ENCODE results near the gene FLG.
"Not testable (repeated sequence)": the region's sequence is repeated elsewhere in the genome, so short reads cannot be mapped to it uniquely, and the experiment has no call there.

The FLG gene

DNA sequence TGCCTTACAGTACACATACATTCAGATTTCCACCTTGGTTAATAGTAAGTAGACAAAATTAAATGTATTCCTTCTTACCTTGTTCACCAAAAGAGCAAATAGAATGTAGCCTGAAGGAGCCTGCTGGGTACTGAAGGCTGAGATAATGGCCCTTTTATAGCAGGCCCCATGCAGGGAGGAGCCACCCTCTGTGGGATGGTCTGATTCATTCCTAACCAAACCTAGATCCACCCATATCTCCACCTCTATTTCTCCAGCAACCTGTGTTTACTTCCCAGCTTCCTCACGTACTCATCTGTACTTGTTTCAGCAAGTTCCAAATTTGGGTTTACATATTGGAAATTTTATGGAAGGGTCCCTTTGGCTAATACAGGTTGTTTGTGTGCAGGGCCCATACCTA, at the start of gene FLG:
Gene FLG (minus strand): TSS at position 129 of the 400 bp plus-strand sequence. CDS start 9,783 bp downstream, outside the sequence.
- peak; percentile 28 for DNase-seq

DNA sequence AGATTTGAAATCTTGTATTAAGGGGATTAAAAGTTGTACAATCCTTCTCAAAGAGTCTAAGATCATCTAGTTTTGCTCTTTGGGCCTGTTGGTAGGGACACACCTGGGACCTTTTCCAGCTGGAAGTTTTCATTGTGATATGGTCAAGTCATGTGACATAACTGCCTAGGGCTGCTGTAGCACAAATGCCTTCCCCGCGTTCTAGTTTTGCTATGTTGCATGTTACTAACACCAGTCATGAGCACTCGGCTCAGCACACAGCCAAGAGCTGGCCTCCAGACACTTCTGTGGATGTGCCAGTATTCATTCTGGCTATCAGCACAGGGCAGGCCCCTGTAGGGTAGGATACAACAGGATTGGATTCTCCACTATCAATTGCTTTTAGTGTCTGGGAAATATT, 49.4 kb upstream of the FLG start:
- DNase-seq, result no peak

DNA sequence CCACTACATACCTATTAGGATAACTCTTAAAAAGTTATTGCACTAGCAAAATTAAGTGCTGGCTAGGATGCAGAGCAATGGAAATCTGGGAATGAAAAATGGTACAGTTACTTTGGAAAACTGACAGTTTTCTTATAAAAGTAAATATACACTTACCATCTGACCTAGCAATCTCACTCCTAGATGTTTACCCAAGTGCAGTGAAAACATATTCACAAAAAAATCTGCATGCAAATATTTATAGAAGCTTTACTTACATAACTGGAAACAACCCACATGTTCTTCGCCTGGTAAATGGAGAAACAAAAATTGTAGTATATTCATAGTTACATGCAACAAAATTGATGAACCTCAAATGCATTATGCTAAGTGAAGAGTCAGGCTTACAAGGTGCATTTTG, 47.6 kb upstream of the FLG start:
- DNase-seq, result no peak

DNA sequence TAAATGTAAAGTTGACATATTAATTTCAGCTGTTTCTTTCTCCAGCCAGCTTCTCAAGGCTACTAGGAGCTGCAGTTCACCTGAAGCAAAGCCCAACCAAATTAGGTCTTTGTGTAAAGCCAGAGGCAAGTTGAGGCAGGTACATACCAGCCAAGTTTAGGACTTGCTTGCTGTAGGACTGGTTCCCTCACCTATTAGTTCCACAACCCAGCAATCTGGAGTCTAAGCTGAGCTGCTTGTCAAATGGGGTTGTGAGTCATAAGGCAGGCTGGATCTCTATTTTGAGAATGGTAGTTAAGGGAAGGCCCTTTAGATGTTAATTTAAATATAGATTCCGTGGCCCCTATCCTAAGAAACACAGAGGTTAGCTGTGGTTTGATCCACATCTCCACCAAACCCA, 42.4 kb upstream of the FLG start:
- DNase-seq, result no peak

DNA sequence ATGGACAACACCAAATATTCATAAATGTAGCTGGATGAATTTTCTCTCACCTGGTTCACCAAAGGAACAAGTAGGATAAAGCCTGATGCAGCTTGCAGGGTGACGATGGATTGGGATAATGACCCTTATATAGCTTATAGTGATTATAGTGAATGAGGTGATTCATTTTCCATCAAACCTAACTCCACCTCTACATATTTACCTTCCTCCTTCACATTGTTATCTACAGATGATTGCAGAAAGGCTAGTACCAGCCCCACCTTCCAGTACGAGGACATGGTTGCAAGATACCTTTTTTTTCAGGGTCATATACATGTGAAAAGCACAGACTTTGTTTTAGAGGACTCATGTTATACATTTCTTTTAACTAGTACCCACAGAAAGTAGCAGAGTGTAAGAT, 34.9 kb upstream of the FLG start, which contains the start of gene FLG2:
Gene FLG2 (minus strand): TSS at position 101 of the 400 bp plus-strand sequence. CDS start 1,122 bp downstream, outside the sequence.
- no peak for DNase-seq

DNA sequence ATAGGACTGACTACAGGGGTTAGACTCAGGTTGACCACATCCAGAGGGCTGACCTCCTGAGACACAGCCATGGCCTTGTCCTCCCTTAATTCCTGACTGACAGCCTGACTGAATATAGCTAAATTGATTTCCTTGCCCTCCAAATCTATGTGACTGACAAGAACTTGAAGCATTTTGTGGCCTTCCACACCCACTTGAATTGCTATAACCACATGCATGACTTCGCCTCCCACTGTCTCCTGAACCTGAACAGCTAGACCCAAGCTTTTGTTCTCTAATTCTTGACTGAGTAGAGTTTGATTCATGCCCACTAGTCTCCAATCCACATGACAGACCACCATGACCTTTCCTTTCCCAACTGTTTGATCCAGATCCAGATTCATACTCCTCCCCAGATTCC, 31.7 kb upstream of the FLG start:
- DNase-seq, result no peak

DNA sequence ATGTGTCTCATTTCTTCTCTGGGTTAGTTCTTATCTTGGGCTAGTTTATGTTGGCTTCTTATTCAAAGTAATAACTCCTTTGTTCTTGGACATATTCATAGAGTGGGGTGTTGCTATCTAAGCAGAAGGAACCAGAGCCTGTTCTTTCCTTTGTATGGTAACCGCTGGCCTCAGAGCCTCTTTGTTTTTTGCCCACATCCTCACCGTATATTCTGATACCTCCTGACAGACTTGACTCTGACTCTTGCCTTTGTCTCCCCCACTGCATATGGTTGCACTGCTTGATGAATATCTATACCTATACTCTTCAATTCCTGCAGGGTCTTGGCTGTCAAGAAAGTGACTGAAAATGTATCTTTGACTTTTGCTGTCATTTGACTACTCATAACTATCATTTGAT, 24.6 kb upstream of the FLG start:
- DNase-seq, result no peak

DNA sequence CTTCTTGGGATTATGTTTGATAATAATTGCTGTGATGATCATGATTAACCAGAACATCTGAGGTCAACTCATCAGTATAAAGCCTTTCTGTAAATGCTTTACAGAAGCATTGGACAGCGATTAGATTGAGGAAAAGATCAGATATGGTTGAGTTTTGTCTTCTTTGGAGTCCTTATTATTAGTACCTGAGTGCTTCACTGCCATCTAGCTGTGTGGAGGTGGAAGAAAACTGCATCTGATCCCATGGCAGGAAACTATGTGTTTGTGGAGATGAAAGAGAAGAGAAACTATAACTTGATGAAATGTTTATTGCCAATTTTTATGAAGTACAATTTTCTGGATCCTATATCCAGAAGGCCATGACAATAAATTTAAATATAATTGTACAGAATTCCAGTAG, 23.4 kb upstream of the FLG start:
- no peak for DNase-seq

DNA sequence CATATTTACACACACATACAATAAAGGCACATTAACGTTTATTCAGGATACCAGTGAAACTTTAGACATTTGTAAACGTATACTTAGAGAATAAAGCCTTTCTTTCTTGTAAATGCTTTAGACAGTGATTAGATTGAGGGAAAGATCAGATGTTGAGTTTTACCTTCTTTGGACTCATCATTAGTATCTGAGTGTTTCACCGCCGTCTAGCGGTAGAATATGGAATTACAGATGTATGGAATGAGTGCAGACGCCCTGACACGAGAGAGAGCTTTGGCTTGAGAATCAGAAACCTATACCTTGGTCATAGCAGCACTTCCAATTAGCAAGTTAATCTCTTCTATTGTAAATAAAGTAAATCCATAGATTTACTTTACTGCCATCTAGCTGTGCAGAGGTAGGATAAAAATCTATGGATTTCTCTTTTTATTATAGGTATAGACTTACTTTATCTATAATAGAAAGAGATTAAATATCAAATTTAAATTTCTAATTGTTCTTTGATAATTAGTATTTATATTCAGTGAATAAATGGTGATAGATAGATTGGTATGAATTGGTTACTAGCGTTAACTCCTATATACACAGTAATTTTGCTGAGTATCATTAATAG, 22.2 kb upstream of the FLG start:
- peak; percentile 45 for DNase-seq

DNA sequence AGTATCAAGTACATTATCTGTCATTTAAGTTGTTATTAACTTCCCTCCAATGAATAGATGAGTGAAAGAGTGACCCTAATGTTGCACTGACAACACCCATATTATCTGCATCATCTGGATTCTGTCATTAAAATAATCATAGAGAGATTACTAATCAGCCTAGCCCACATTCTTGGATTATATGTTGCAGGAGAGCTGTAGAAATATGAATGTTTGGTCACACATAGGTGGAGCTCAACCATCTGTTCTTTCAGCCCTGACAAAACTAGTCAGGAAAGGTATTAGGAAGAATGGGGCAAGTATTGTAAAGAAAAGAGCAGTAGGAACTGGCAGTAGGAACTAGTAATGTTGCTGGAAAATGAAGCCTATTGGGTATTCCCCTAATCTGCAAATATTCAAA, 19.4 kb upstream of the FLG start:
- DNase-seq, result no peak

DNA sequence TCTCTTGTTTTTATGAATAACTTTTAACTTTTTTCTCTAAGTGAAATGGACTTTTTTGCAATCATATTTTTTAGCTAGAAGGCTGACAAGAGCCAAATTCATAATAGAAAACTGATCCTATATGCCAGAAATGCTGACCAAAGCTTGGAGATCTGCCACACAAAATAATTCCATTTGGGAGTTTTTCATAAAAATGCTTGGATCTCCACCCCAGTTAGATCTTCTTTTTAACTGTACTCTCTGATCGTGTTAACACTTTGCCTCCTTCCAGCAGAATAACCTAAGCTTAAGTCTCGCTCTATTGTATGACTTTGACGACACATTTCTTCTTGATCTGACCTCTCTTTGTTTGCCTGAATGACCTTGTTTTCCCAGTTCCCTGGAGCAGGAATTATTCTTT, 18.0 kb upstream of the FLG start:
- DNase-seq, result no peak

DNA sequence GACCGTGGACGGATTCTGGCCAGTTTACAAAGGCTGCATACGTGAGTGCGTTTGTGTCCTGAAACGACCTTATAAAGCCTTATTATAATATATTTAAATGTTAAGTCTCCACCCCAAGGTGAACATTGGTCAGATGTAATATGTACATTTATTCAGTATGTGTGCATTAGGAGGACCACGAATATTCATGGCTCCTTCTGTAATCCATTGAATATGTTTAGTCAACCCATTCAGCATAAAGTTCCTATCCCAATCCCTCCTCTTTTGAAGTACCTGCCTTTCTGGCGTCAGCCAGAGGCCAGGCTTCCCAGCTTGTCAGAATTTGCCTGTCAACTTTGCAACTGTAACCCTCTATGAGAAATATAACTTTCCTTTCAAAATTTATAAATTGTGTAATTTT, 10.4 kb upstream of the FLG start:
- DNase-seq, result no peak

DNA sequence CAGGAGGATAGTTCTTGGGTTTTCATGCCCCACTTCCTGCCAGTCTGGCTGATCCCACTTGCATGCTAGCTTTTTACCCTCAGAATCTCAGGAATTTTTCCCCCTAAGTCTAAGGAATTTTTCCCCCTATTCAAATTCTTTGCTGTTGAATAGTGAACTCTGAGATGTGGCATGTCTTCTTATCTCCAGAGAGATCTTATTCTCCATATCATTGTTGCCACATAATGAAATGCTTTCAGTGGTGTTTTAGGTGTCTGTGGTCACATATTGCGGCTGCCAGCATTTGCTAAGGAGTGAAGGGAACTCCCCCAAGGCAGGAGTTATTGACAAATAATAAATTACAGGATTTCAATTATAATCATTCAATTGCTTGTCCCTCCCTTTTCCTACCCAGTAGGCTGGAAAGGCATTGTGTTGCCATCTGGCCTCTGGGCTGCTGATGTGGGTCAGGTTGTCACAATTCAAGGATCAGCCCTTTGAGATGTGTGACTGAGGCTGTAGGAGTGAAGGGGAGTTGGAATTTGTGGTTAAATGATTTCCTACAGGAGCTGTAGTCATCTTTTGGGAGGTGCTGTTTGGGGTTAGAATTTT, 3.9 kb upstream of the FLG start:
- DNase-seq, result peak; percentile 88

DNA sequence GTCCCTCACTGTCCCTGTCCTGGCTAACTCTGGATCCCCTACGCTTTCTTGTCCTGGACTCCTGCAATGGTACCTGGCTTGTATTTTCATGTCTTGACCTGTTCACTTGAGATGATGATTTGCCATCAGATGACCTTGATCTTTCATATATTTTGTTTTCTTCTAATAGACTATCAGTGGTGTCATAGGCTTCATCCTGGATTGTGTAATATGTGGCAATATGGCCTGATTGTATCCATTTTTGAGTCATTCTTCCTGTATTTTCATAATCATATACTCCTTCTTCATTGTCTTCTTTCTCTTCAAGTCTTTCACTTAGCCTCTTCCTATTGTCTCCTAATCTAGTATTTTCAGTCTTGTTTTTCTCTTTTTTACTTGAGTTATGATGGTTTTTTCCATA, 11.1 kb downstream of the FLG start:
- DNase-seq, result no peak

DNA sequence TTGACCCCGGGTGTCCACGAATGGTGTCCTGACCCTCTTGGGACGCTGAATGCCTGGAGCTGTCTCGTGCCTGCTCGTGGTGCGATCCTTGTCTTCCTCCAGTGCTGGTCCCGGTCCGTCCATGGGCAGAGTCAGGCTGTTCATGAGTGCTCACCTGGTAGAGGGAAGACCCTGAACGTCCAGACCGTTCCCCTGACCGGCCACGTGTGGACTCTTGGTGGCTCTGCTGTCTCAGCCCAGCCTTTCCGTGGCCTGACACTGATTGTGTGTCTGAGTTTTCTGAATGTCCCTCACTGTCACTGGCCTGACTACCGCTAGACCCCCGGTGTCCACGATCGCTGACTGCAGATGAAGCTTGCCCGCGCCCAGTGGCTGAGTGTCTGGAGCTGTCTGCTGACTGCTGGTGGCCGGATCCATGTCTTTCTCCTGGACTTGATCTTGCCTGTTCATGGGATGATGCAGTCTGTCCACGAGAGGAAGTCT, 11.7 kb downstream of the FLG start:
- DNase-seq, result no peak

DNA sequence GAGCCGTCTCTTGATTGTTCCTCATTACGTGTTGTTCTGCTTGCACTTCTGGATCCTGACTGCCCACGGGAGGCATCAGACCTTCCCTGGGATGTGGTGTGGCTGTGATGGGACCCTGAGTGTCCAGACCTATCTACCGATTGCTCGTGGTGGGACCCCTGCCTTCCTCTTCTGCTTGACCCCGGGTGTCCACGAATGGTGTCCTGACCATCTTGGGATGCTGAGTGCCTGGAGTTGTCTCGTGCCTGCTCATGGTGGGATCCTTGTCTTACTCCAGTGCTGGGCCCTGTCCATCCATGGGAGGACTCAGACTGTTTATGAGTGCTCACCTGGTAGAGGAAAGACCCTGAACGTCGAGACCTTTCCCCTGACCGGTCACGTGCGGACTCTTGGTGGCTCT, 12.9 kb downstream of the FLG start:
- DNase-seq, result not testable (repeated sequence)

DNA sequence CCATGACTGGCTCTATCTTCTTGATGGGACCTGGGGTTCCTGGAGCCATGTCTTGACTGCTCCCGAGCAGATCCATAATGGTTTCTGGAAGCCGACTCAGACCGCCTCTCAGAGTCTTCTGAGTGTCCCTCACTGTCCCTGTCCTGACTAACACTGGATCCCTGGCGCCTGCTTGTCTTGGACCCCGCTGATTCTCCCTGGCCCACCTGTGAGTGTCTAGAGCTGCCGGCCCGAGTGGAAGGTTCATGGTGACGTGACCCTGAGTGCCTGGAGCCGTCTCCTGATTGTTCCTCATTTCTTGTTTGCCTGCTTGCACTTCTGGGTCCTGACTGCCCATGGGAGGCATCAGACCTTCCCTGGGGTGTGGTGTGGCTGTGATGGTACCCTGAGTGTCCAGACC, 15.1 kb downstream of the FLG start:
- DNase-seq, result no peak

DNA sequence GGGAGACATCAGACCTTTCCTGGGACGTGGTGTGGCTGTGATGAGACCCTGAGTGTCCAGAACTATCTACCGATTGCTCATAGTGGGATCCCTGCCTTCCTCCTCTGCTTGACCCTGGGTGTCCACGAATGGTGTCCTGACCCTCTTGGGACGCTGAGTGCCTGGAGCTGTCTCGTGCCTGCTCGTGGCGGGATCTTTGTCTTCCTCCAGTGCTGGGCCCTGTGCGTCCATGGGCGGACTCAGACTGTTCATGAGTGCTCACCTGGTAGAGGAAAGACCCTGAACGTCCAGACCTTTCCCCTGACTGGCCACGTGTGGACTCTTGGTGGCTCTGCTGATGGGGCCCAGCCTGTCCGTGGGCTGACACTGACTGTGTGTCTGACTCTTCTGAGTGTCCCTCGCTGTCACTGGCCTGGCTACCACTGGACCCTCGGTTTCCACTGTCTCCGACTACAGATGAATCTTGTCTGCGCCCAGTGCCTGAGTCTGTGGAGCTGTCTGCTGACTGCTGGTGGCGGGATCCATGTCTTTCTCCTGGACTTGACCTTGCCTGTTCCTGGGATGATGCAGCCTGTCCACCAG, 15.6 kb downstream of the FLG start:
- not testable (repeated sequence) for DNase-seq

DNA sequence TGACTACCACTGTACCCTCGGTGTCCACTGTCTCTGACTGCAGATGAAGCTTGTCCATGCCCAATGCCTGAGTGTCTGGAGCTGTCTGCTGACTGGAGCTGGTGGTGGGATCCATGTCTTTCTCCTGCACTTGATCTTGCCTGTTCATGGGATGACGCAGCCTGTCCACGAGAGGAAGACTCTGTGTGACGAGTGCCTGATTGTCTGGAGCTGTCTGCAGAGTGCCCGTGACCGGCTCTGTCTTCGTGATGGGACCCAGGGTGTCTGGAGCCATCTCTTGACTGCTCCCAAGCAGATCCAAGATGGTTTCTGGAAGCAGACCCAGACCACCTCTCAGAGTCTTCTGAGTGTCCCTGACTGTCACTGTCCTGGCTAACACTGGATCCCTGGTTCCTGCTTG, 16.3 kb downstream of the FLG start:
- DNase-seq, result not testable (repeated sequence)

DNA sequence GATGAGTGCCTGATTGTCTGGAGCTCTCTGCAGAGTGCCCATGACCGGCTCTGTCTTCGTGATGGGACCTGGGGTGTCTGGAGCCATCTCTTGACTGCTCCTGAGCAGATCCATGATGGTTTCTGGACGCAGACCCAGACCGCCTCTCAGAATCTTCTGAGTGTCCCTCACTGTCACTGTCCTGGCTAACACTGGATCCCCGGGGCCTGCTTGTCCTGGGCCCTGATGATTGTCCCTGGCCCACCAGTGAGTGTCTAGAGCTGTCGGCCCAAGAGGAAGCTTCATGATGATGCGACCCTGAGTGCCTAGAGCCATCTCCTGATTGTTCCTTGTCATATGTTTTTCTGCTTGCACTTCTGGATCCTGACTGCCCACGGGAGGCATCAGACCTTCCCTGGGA, 17.1 kb downstream of the FLG start:
- not testable (repeated sequence) for DNase-seq

DNA sequence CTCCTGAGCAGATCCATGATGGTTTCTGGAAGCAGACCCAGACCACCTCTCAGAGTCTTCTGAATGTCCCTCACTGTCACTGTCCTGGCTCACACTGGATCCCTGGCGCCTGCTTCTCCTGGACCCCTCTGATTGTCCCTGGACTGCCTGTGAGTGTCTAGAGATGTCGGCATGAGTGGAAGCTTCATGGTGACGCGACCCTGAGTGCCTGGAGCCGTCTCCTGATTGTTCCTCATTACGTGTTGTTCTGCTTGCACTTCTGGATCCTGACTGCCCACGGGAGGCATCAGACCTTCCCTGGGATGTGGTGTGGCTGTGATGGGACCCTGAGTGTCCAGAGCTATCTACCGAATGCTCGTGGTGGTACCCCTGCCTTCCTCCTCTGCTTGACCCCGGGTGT, 18.9 kb downstream of the FLG start:
- DNase-seq, result not testable (repeated sequence)

DNA sequence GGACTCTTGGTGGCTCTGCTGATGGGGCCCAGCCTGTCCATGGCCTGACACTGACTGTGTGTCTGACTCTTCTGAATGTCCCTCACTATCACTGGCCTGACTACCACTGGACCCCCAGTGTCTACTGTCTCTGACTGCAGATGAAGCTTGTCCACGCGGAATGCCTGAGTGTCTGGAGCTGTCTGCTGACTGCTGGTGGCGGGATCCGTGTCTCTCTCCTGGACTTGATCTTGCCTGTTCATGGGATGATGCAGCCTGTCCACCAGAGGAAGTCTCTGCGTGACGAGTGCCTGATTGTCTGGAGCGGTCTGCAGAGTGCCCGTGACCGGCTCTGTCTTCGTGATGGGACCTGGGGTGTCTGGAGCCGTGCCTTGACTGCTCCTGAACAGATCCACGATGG, 20.3 kb downstream of the FLG start:
- DNase-seq, result not testable (repeated sequence)

DNA sequence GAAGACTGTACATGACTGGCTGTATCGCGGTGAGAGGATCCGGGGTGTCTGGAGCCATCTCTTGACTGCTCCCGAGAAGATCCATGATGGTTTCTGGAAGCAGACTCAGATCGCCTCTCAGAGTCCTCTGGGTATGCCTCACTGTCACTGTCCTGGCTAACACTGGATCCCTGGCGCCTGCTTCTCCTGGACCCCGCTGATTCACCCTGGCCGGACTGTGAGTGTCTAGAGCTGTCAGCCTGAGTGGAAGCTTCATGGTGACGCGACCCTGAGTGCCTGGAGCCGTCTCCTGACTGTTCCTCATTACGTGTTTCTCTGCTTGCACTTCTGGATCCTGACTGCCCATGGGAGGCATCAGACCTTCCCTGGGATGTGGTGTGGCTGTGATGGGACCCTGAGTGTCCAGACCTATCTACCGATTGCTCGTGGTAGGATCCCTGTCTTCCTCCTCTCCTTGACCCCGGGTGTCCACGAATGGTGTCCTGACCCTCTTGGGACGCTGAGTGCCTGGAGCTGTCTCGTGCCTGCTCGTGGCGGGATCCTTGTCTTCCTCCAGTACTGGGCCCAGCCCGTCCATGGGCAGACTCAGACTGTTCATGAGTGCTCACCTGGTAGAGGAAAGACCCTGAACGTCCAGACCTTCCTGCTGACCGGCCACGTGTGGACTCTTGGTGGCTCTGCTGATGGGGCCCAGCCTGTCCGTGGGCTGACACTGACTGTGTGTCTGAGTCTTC, 21.7 kb downstream of the FLG start:
- DNase-seq, result not testable (repeated sequence)

DNA sequence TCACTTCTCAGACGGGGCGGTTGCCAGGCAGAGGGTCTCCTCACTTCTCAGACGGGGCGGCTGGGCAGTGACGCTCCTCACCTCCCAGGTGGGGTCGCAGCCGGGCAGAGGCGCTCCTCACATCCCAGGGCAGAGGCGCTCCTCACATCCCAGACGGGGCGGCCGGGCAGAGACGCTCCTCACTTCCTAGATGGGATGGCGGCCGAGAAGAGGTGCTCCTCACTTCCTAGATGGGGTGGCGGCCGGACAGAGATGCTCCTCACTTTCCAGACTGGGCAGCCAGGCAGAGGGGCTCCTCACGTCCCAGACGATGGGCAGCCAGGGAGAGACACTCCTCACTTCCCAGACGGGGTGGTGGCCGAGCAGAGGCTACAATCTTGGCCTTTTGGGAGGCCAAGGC, 68.6 kb downstream of the FLG start:
- not testable (repeated sequence) for DNase-seq

All from NCI-H226 (cell line).